SH-SY5Y (cell line): ENCODE data around the gene AGBL3.

Experiments
- GATA2 ChIP-seq: IDR thresholded peaks from 2 replicates; pipeline ENCODE4 v1.6.1; 2011; ENCODE audit warnings: mild to moderate bottlenecking, low read depth, low read length
- GATA3 ChIP-seq: IDR thresholded peaks from 2 replicates; pipeline ENCODE4 v1.6.1; 2011; ENCODE audit warnings: low read depth, mild to moderate bottlenecking, low read length, moderate library complexity

- TF ChIP-seq GATA2 (no peak), GATA3 (no peak)
Measured at GRCh38 chr7:134936893-134937510, 49.3 kb upstream of the AGBL3 start.
